H9 (cell line): Measurements from ENCODE around the gene CCDC60. TPM values are rescaled to one million over a fixed set of nuclear protein-coding genes. Genes with fewer than 3 reads are reported as not detected.

Source experiments
- DNase-seq: peaks from one replicate; pipeline ENCODE4 v3.0.0-alpha.2; 2017
- H2AFZ ChIP-seq: one replicate; pipeline ENCODE4 v1.6.1; 2013; ENCODE audit warnings: mild to moderate bottlenecking, low read length, control low read depth, moderate library complexity
- H2AK5ac ChIP-seq: 2 replicates; pipeline ENCODE4 v1.6.1; 2013; ENCODE audit warnings: low read length, control low read depth, mixed read lengths; ENCODE audit not compliant: insufficient read length
- H2BK120ac ChIP-seq: one replicate; pipeline ENCODE4 v1.6.1; 2013; ENCODE audit warnings: low read depth, mild to moderate bottlenecking, low read length, control low read depth, inconsistent platforms; ENCODE audit not compliant: poor library complexity, severe bottlenecking
- H2BK12ac ChIP-seq: 2 replicates; pipeline ENCODE4 v1.6.1; 2013; ENCODE audit warnings: low read length, control low read depth, mixed read lengths, low read depth; ENCODE audit not compliant: insufficient read length
- H2BK15ac ChIP-seq: 2 replicates; pipeline ENCODE4 v1.6.1; 2013; ENCODE audit warnings: low read depth, low read length, control low read depth
- H2BK20ac ChIP-seq: one replicate; pipeline ENCODE4 v1.6.1; 2013; ENCODE audit warnings: low read depth, mild to moderate bottlenecking, low read length, control low read depth, inconsistent platforms; ENCODE audit not compliant: poor library complexity, severe bottlenecking
- H2BK5ac ChIP-seq: 2 replicates; pipeline ENCODE4 v1.6.1; 2013; ENCODE audit warnings: low read length, control low read depth, mixed read lengths; ENCODE audit not compliant: insufficient read length
- H3K14ac ChIP-seq: 2 replicates; pipeline ENCODE4 v1.6.1; 2013; ENCODE audit warnings: low read length, control low read depth; ENCODE audit not compliant: insufficient read depth
- H3K18ac ChIP-seq: 2 replicates; pipeline ENCODE4 v1.6.1; 2013; ENCODE audit warnings: low read depth, mild to moderate bottlenecking, mixed read lengths, low read length, control low read depth; ENCODE audit not compliant: insufficient read length
- H3K23ac ChIP-seq: 2 replicates; pipeline ENCODE4 v1.6.1; 2013; ENCODE audit warnings: low read length, control low read depth, mixed read lengths, low read depth; ENCODE audit not compliant: insufficient read length
- H3K23me2 ChIP-seq: 2 replicates; pipeline ENCODE4 v1.6.1; 2013; ENCODE audit warnings: low read depth, mild to moderate bottlenecking, mixed read lengths, low read length, control low read depth; ENCODE audit not compliant: insufficient read length, poor library complexity, severe bottlenecking
- H3K27ac ChIP-seq: 2 replicates; pipeline ENCODE4 v1.5.1; 2013; ENCODE audit warnings: low read length, control low read depth, mixed read lengths, low read depth; ENCODE audit not compliant: insufficient read length
- H3K27me3 ChIP-seq: 2 replicates; pipeline ENCODE4 v1.6.1; 2013; ENCODE audit warnings: low read length, control low read depth, inconsistent platforms; ENCODE audit not compliant: insufficient read depth
- H3K4ac ChIP-seq: 2 replicates; pipeline ENCODE4 v1.6.1; 2013; ENCODE audit warnings: low read depth, mild to moderate bottlenecking, control low read depth, inconsistent platforms, low read length, moderate library complexity
- H3K4me1 ChIP-seq: 2 replicates; pipeline ENCODE4 v1.6.1; 2013; ENCODE audit warnings: low read length, control low read depth, inconsistent platforms; ENCODE audit not compliant: insufficient read depth
- H3K4me2 ChIP-seq: 2 replicates; pipeline ENCODE4 v1.6.1; 2013; ENCODE audit warnings: low read length, control low read depth, mixed read lengths; ENCODE audit not compliant: insufficient read length, insufficient read depth
- H3K56ac ChIP-seq: 2 replicates; pipeline ENCODE4 v1.6.1; 2013; ENCODE audit warnings: low read depth, mild to moderate bottlenecking, mixed read lengths, low read length, control low read depth; ENCODE audit not compliant: insufficient read length
- H3K79me1 ChIP-seq: 2 replicates; pipeline ENCODE4 v1.6.1; 2013; ENCODE audit warnings: low read depth, mild to moderate bottlenecking, moderate library complexity, low read length, control low read depth, inconsistent platforms; ENCODE audit not compliant: insufficient read depth, poor library complexity, severe bottlenecking
- H3K79me2 ChIP-seq: 2 replicates; pipeline ENCODE4 v1.6.1; 2013; ENCODE audit warnings: low read length, control low read depth, inconsistent platforms; ENCODE audit not compliant: insufficient read depth
- H3K9ac ChIP-seq: 2 replicates; pipeline ENCODE4 v1.6.1; 2013; ENCODE audit warnings: low read length, control low read depth, mixed read lengths; ENCODE audit not compliant: insufficient read length; ENCODE audit errors: extremely low read depth
- H3K9me3 ChIP-seq: one replicate; pipeline ENCODE4 v1.6.1; 2013; ENCODE audit warnings: low read depth, low read length, inconsistent platforms; ENCODE audit not compliant: control insufficient read depth
- H3T11ph ChIP-seq: one replicate; pipeline ENCODE4 v1.6.1; 2013; ENCODE audit warnings: mild to moderate bottlenecking, low read length, control low read depth, inconsistent platforms
- H4K20me1 ChIP-seq: one replicate; pipeline ENCODE4 v1.6.1; 2013; ENCODE audit not compliant: control insufficient read depth, insufficient read length, insufficient read depth
- H4K5ac ChIP-seq: 2 replicates; pipeline ENCODE4 v1.6.1; 2013; ENCODE audit warnings: low read depth, mild to moderate bottlenecking, mixed read lengths, low read length, control low read depth; ENCODE audit not compliant: insufficient read length
- H4K8ac ChIP-seq: replicated peaks from 2 replicates; pipeline ENCODE4 v1.6.1; 2013; ENCODE audit warnings: low read length, control low read depth, mixed read lengths, low read depth; ENCODE audit not compliant: insufficient read length
- H4K91ac ChIP-seq: 2 replicates; pipeline ENCODE4 v1.6.1; 2013; ENCODE audit warnings: low read depth, mild to moderate bottlenecking, moderate library complexity, mixed read lengths, low read length, control low read depth; ENCODE audit not compliant: insufficient read length
- H3K27ac Mint-ChIP-seq, 3 experiments: 2 replicates in 2 of 3; 3 replicates in 1 of 3; pipeline ENCODE4 v1.8.0; 2020 to 2021; ENCODE audit warnings: mixed read lengths in 3 of 3, mild to moderate bottlenecking in 1 of 3, moderate library complexity in 1 of 3
- H3K27me3 Mint-ChIP-seq: 2 replicates; pipeline ENCODE4 v1.8.0; 2021; ENCODE audit warnings: low read depth, mild to moderate bottlenecking, moderate library complexity, mixed read lengths
- H3K36me3 Mint-ChIP-seq, 3 experiments: 2 replicates in 2 of 3; 3 replicates in 1 of 3; pipeline ENCODE4 v1.8.0; 2020 to 2021; ENCODE audit warnings: low read depth in 3 of 3, mixed read lengths in 3 of 3; ENCODE audit not compliant: insufficient read depth in 1 of 3
- H3K4me1 Mint-ChIP-seq, 2 experiments: 2 replicates each; pipeline ENCODE4 v1.8.0; 2020; ENCODE audit warnings: mixed read lengths in 2 of 2
- H3K4me3 Mint-ChIP-seq, 2 experiments: 2 replicates in 1 of 2; 3 replicates in 1 of 2; pipeline ENCODE4 v1.8.0; 2020 to 2021; ENCODE audit warnings: mild to moderate bottlenecking in 2 of 2, mixed read lengths in 2 of 2, moderate library complexity in 1 of 2
- H3K9me3 Mint-ChIP-seq, 2 experiments: 2 replicates in 1 of 2; 3 replicates in 1 of 2; pipeline ENCODE4 v1.8.0; 2020; ENCODE audit warnings: mild to moderate bottlenecking in 2 of 2, mixed read lengths in 2 of 2, moderate library complexity in 1 of 2
- CTCF ChIP-seq: fragments of 200-600 bp; sonication (generic); conservative IDR thresholded peaks from 3 replicates; pipeline ENCODE4 v1.8.0; 2021; ENCODE audit warnings: antibody characterized with exemption, mild to moderate bottlenecking
- WGBS: extraction: QIAGEN DNeasy Blood & Tissue Kit; methylation state at CpG from one replicate; pipeline ENCODE4 v1.1.7; 2013; ENCODE audit warnings: missing lambda C conversion rate, low lambda C conversion rate, mixed read lengths; ENCODE audit not compliant: insufficient read length; ENCODE audit errors: extremely low coverage; 5-methylcytosine and 5-hydroxymethylcytosine counted together
- total RNA-seq: library from RNA; stranded (reverse); gene quantifications from 2 replicates; pipeline ENCODE4 v1.2.1, GENCODE V29; 2021

Gene CCDC60
- total RNA-seq, 1 experiment from 2014 or later: 0.44 TPM

GRCh38 chr12:119480551-119480950 is 146.0 kb downstream of the CCDC60 start:
- Histone ChIP-seq H3K9ac (no peak overlapping the region), H3K4me1 (no peaks in the 10 kb centered on the region), H3K23me2 (no peaks in the 10 kb centered on the region), H2BK12ac (no peak overlapping the region), H2AFZ (no peak overlapping the region), H2BK120ac (no peak overlapping the region), H3K79me1 (no peaks in the 10 kb centered on the region), H3K18ac (peak overlapping the region; percentile 57), H3K27me3 (no peaks in the 10 kb centered on the region), H2BK15ac (no peak overlapping the region), H3K27ac (no peak overlapping the region), H2BK20ac (no peak overlapping the region), H3T11ph (no peak overlapping the region), H2AK5ac (no peak overlapping the region), H3K4me2 (no peak overlapping the region), H3K56ac (no peak overlapping the region), H4K91ac (no peak overlapping the region), H3K23ac (no peak overlapping the region), H3K9me3 (peaks cover 5% of the 10 kb centered on the region), H2BK5ac (no peak overlapping the region), H4K8ac (peak overlapping the region; percentile 92), H3K14ac (no peak overlapping the region), H3K4ac (no peak overlapping the region), H4K20me1 (no peaks in the 10 kb centered on the region), H4K5ac (peak overlapping the region; percentile 91), H3K79me2 (no peaks in the 10 kb centered on the region)
- no peak for TF ChIP-seq CTCF
- no peak for DNase-seq
- H3K9me3 Mint-ChIP-seq: peaks cover 0 to 3% of the 10 kb centered on the region in 2 experiments; a peak in 3 of 5 replicates
- WGBS: 100% methylated on average over 1 of the region's 1 CpG
- no peak overlapping the region for H3K4me3 Mint-ChIP-seq
- no peaks in the 10 kb centered on the region for H3K36me3 Mint-ChIP-seq
- peaks cover 4% of the 10 kb centered on the region; the same call in 1 of the 2 replicates for H3K27me3 Mint-ChIP-seq
- H3K27ac Mint-ChIP-seq: no peak overlapping the region
- H3K4me1 Mint-ChIP-seq: 0 out of 4 replicates have a peak, but pooled peaks cover 0 to under 1% of the 10 kb centered on the region in 2 experiments
